ENCODE measurements around the gene C15orf62. TPM values are rescaled to one million over a fixed set of nuclear protein-coding genes. Genes with fewer than 3 reads are reported as not detected.

C15orf62 gene
- polyA plus RNA-seq, 1 donor from 2014 or later = not detected

DNA sequence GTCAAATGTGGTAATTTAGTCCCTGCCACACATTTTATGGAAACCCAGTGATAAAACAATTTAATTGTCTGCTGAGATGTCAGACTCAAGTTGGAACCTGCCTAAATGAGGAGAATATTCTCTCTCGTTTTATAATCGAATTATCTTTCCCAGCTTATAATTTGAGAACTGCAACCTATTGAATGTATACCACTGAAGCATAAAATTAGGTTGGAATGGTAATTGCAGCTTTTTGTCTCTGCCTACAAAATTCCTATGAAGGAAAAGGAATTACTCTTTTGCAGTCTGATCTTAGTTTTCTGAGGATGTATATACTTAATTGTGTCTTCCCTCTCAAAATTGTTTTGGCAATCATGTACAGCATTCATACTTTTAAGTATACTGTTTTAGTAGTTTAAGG is 45.9 kb upstream of the C15orf62 start:
- no peak overlapping the region for H3K27ac ChIP-seq (ENCODE audit: low read length)
- TF ChIP-seq POLR2AphosphoS5 (IDR thresholded peaks at IDR 0.05) (no peak), EP300 (conservative IDR thresholded peaks at IDR 0.05; ENCODE audit: poor library complexity, severe bottlenecking) (no peak), SMC3 (conservative IDR thresholded peaks at IDR 0.05; ENCODE audit: poor library complexity) (no peak), MXI1 (conservative IDR thresholded peaks at IDR 0.05; ENCODE audit: poor library complexity, severe bottlenecking) (no peak), RAD21 (conservative IDR thresholded peaks at IDR 0.05) (no peak), TAF1 (IDR thresholded peaks at IDR 0.05; ENCODE audit: low read depth) (no peak), EZH2 (IDR thresholded peaks at IDR 0.05; ENCODE audit: borderline replicate concordance, insufficient read depth, low read length, poor library complexity, severe bottlenecking) (no peak)
- TF ChIP-seq, protein P1, sequence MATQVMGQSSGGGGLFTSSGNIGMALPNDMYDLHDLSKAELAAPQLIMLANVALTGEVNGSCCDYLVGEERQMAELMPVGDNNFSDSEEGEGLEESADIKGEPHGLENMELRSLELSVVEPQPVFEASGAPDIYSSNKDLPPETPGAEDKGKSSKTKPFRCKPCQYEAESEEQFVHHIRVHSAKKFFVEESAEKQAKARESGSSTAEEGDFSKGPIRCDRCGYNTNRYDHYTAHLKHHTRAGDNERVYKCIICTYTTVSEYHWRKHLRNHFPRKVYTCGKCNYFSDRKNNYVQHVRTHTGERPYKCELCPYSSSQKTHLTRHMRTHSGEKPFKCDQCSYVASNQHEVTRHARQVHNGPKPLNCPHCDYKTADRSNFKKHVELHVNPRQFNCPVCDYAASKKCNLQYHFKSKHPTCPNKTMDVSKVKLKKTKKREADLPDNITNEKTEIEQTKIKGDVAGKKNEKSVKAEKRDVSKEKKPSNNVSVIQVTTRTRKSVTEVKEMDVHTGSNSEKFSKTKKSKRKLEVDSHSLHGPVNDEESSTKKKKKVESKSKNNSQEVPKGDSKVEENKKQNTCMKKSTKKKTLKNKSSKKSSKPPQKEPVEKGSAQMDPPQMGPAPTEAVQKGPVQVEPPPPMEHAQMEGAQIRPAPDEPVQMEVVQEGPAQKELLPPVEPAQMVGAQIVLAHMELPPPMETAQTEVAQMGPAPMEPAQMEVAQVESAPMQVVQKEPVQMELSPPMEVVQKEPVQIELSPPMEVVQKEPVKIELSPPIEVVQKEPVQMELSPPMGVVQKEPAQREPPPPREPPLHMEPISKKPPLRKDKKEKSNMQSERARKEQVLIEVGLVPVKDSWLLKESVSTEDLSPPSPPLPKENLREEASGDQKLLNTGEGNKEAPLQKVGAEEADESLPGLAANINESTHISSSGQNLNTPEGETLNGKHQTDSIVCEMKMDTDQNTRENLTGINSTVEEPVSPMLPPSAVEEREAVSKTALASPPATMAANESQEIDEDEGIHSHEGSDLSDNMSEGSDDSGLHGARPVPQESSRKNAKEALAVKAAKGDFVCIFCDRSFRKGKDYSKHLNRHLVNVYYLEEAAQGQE (IDR thresholded peaks at IDR 0.05; ENCODE audit: borderline replicate concordance) = no peak
- TF ChIP-seq, protein P2, sequence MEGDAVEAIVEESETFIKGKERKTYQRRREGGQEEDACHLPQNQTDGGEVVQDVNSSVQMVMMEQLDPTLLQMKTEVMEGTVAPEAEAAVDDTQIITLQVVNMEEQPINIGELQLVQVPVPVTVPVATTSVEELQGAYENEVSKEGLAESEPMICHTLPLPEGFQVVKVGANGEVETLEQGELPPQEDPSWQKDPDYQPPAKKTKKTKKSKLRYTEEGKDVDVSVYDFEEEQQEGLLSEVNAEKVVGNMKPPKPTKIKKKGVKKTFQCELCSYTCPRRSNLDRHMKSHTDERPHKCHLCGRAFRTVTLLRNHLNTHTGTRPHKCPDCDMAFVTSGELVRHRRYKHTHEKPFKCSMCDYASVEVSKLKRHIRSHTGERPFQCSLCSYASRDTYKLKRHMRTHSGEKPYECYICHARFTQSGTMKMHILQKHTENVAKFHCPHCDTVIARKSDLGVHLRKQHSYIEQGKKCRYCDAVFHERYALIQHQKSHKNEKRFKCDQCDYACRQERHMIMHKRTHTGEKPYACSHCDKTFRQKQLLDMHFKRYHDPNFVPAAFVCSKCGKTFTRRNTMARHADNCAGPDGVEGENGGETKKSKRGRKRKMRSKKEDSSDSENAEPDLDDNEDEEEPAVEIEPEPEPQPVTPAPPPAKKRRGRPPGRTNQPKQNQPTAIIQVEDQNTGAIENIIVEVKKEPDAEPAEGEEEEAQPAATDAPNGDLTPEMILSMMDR (IDR thresholded peaks at IDR 0.05; ENCODE audit: poor library complexity, severe bottlenecking) = no peak
- no peaks in the 10 kb centered on the region for H3K79me2 ChIP-seq (replicated peaks; ENCODE audit: insufficient read depth, low read length)
- H3K4me2 ChIP-seq (ENCODE audit: low read length) = no peak overlapping the region
- no peaks in the 10 kb centered on the region for H3F3A ChIP-seq (ENCODE audit: insufficient read depth, low read length, poor library complexity, severe bottlenecking)
- H3K4me3 ChIP-seq (ENCODE audit: low read length) = no peak overlapping the region
- no peaks in the 10 kb centered on the region for H4K20me1 ChIP-seq (ENCODE audit: insufficient read depth)
- no peaks in the 10 kb centered on the region for H3K27me3 ChIP-seq (ENCODE audit: insufficient read depth, low read depth, low read length)
- no peaks in the 10 kb centered on the region for H3K36me3 ChIP-seq (ENCODE audit: insufficient read depth, low read length)
- H2AFZ ChIP-seq (ENCODE audit: low read depth, low read length) = no peak overlapping the region
- H3K9me2 ChIP-seq (ENCODE audit: insufficient read depth, low read length) = no peaks in the 10 kb centered on the region
- no peak overlapping the region for H3K9ac ChIP-seq (ENCODE audit: low read length)
- no peaks in the 10 kb centered on the region for H3K9me3 ChIP-seq (ENCODE audit: low read length)

DNA sequence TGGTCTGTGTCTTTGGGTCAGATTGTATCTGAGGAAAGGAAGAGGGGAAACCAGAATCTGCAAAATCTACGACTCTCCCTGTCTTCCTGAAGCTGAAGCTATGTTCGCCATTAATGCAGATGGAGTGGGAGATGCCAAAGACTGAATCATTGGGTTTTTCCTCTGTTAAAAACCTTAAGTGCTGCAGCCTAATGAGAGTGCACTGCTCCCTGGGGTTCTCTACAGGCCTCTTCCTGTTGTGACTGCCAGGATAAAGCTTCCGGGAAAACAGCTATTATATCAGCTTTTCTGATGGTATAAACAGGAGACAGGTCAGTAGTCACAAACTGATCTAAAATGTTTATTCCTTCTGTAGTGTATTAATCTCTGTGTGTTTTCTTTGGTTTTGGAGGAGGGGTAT is 38.7 kb upstream of the C15orf62 start:
- Histone ChIP-seq H3F3A (ENCODE audit: insufficient read depth, low read length, poor library complexity, severe bottlenecking) (no peaks in the 10 kb centered on the region), H3K27me3 (ENCODE audit: insufficient read depth, low read depth, low read length) (no peaks in the 10 kb centered on the region), H3K79me2 (replicated peaks; ENCODE audit: insufficient read depth, low read length) (no peaks in the 10 kb centered on the region), H3K36me3 (ENCODE audit: insufficient read depth, low read length) (no peaks in the 10 kb centered on the region), H3K9ac (ENCODE audit: low read length) (no peak overlapping the region), H3K4me2 (ENCODE audit: low read length) (no peak overlapping the region), H3K9me3 (ENCODE audit: low read length) (no peaks in the 10 kb centered on the region), H4K20me1 (ENCODE audit: insufficient read depth) (no peaks in the 10 kb centered on the region), H3K4me3 (ENCODE audit: low read length) (no peak overlapping the region), H3K9me2 (ENCODE audit: insufficient read depth, low read length) (no peaks in the 10 kb centered on the region), H3K27ac (ENCODE audit: low read length) (no peak overlapping the region), H2AFZ (ENCODE audit: low read depth, low read length) (no peak overlapping the region)
- TF ChIP-seq, protein P1 (IDR thresholded peaks at IDR 0.05; ENCODE audit: borderline replicate concordance) = no peak
- TF ChIP-seq MXI1 (conservative IDR thresholded peaks at IDR 0.05; ENCODE audit: poor library complexity, severe bottlenecking) (no peak), EZH2 (IDR thresholded peaks at IDR 0.05; ENCODE audit: borderline replicate concordance, insufficient read depth, low read length, poor library complexity, severe bottlenecking) (no peak), RAD21 (conservative IDR thresholded peaks at IDR 0.05) (no peak), EP300 (conservative IDR thresholded peaks at IDR 0.05; ENCODE audit: poor library complexity, severe bottlenecking) (no peak), POLR2AphosphoS5 (IDR thresholded peaks at IDR 0.05) (no peak), TAF1 (IDR thresholded peaks at IDR 0.05; ENCODE audit: low read depth) (no peak), SMC3 (conservative IDR thresholded peaks at IDR 0.05; ENCODE audit: poor library complexity) (no peak)
- TF ChIP-seq, protein P2 (IDR thresholded peaks at IDR 0.05; ENCODE audit: poor library complexity, severe bottlenecking) = no peak

Data from neural cell (in vitro differentiated cells).